ENCODE data around the gene NRXN2.
A peak's percentile ranks its signal among the peaks of the same experiment; 100 is the strongest.

- TF ChIP-seq TAF1 (IDR thresholded peaks at IDR 0.05; ENCODE audit: borderline replicate concordance, low read depth, low read length) (no peak), CTCF (IDR thresholded peaks at IDR 0.05) (peak; percentile 50), EZH2phosphoT487 (IDR thresholded peaks at IDR 0.05; ENCODE audit: borderline replicate concordance, low read depth) (no peak), USF1 (IDR thresholded peaks at IDR 0.05; ENCODE audit: borderline replicate concordance, low read depth) (no peak)
Observed at GRCh38 chr11:64649291-64649697, 73.7 kb downstream of the NRXN2 start.
